H1 (cell line): ENCODE results near the gene ARFGEF3. TPM values are rescaled to one million over a fixed set of nuclear protein-coding genes. Genes with fewer than 3 reads are reported as not detected.

ENCODE experiments used
- CTCF ChIA-PET: fragments of 300-600 bp; sonication (Branson Sonifier 250); formaldehyde crosslinking; loops from one replicate; lab custom pipeline; 2021; ENCODE audit not compliant: partially characterized antibody; lab: Charles Lee
- POLR2A ChIA-PET: fragments of 300-600 bp; sonication (Branson Sonifier 250); formaldehyde crosslinking; loops from one replicate; lab custom pipeline; 2021; ENCODE audit warnings: inconsistent platforms; ENCODE audit not compliant: partially characterized antibody; lab: Charles Lee
- DNase-seq, 2 experiments: peaks; one replicate each; pipeline versions ENCODE4 v3.0.0 to v3.0.0-alpha.2; 2010 to 2022; ENCODE audit warnings: low spot score in 2 of 2, low read depth in 1 of 2, mixed read lengths in 1 of 2
- FAIRE-seq: peaks from 2 replicates; lab custom pipeline; 2011; peaks lifted over from hg19 to GRCh38; lab: Jason Lieb, UNC
- H2AFZ ChIP-seq: 2 replicates; pipeline ENCODE4 v1.8.1; 2012; ENCODE audit warnings: low read length, inconsistent platforms
- H2AK5ac ChIP-seq: 2 replicates; pipeline ENCODE4 v1.6.1; 2013; ENCODE audit warnings: low read depth, low read length
- H2BK120ac ChIP-seq: replicated peaks from 2 replicates; pipeline ENCODE3; 2013; ENCODE audit warnings: low read depth, low read length, inconsistent platforms
- H2BK12ac ChIP-seq: 2 replicates; pipeline ENCODE4 v1.6.1; 2013; ENCODE audit warnings: low read depth, low read length
- H2BK15ac ChIP-seq: 2 replicates; pipeline ENCODE4 v1.6.1; 2013; ENCODE audit warnings: low read length
- H2BK20ac ChIP-seq: 2 replicates; pipeline ENCODE4 v1.6.1; 2013; ENCODE audit warnings: low read length
- H2BK5ac ChIP-seq: 2 replicates; pipeline ENCODE4 v1.6.1; 2013; ENCODE audit warnings: low read depth, low read length
- H3K14ac ChIP-seq: 2 replicates; pipeline ENCODE4 v1.6.1; 2013; ENCODE audit warnings: inconsistent platforms; ENCODE audit not compliant: insufficient read length
- H3K18ac ChIP-seq: 2 replicates; pipeline ENCODE4 v1.6.1; 2013; ENCODE audit warnings: low read length; ENCODE audit errors: extremely low read depth
- H3K23ac ChIP-seq: 2 replicates; pipeline ENCODE4 v1.6.1; 2013; ENCODE audit warnings: inconsistent platforms; ENCODE audit not compliant: insufficient read length
- H3K23me2 ChIP-seq: 2 replicates; pipeline ENCODE4 v1.6.1; 2013; ENCODE audit warnings: low read depth, low read length
- H3K27ac ChIP-seq: 2 replicates; pipeline ENCODE4 v1.6.1; 2011; ENCODE audit warnings: low read depth, low read length, inconsistent platforms
- H3K27me3 ChIP-seq, 4 experiments: replicated peaks in 1 of 4; 1 replicate in 1 of 4; 2 replicates in 3 of 4; pipeline versions ENCODE4 v1.6.1 to v1.8.1; 2011 to 2013; ENCODE audit warnings: low read length in 3 of 4, mild to moderate bottlenecking in 3 of 4, inconsistent platforms in 2 of 4, mixed read lengths in 2 of 4, moderate library complexity in 1 of 4; ENCODE audit not compliant: control insufficient read depth in 3 of 4, insufficient read depth in 3 of 4; ENCODE audit errors: extremely low read depth in 1 of 4
- H3K36me3 ChIP-seq, 4 experiments: 2 replicates each; pipeline versions ENCODE4 v1.6.1 to v1.8.1; 2011 to 2013; ENCODE audit warnings: mild to moderate bottlenecking in 4 of 4, low read length in 3 of 4, moderate library complexity in 2 of 4, control low read depth in 1 of 4, inconsistent platforms in 1 of 4; ENCODE audit not compliant: insufficient read depth in 4 of 4, control insufficient read depth in 2 of 4
- H3K4ac ChIP-seq: replicated peaks from 2 replicates; pipeline ENCODE3; 2013; ENCODE audit warnings: low read length, low read depth, mixed read lengths, inconsistent platforms; ENCODE audit not compliant: insufficient read length
- H3K4me1 ChIP-seq, 4 experiments: replicated peaks in 1 of 4; 1 replicate in 1 of 4; 2 replicates in 3 of 4; pipeline versions ENCODE4 v1.6.1 to v1.8.1; 2011 to 2013; ENCODE audit warnings: low read length in 3 of 4, inconsistent platforms in 2 of 4, mixed read lengths in 1 of 4; ENCODE audit not compliant: insufficient read depth in 4 of 4, control insufficient read depth in 3 of 4
- H3K4me2 ChIP-seq, 2 experiments: 2 replicates each; pipeline versions ENCODE4 v1.6.1 to v1.8.1; 2011 to 2013; ENCODE audit warnings: low read depth in 2 of 2, low read length in 2 of 2, control low read depth in 1 of 2, inconsistent platforms in 1 of 2, mild to moderate bottlenecking in 1 of 2; ENCODE audit not compliant: insufficient read depth in 1 of 2
- H3K4me3 ChIP-seq, 4 experiments: fragments of 200-600, 300-600 bp in 1 of 4; sonication (generic), shearing (Covaris generic), sonication (Bioruptor Twin) in 1 of 4; 2 replicates each; pipeline versions ENCODE4 v1.5.1 to v1.8.1; 2011 to 2016; ENCODE audit warnings: low read length in 4 of 4, low read depth in 3 of 4, control low read depth in 2 of 4, inconsistent platforms in 2 of 4, mild to moderate bottlenecking in 2 of 4, mixed read lengths in 1 of 4, moderate library complexity in 1 of 4; ENCODE audit not compliant: insufficient read depth in 2 of 4; ENCODE audit errors: extremely low read depth in 1 of 4
- H3K56ac ChIP-seq: replicated peaks from 2 replicates; pipeline ENCODE3; 2013; ENCODE audit warnings: low read depth, mild to moderate bottlenecking, mixed read lengths, low read length, inconsistent platforms; ENCODE audit not compliant: insufficient read length
- H3K79me1 ChIP-seq: 2 replicates; pipeline ENCODE4 v1.6.1; 2013; ENCODE audit warnings: low read depth, low read length, control low read depth
- H3K79me2 ChIP-seq, 2 experiments: 2 replicates each; pipeline versions ENCODE4 v1.6.1 to v1.8.1; 2012 to 2013; ENCODE audit warnings: low read length in 2 of 2, mild to moderate bottlenecking in 2 of 2, inconsistent platforms in 1 of 2; ENCODE audit not compliant: insufficient read depth in 2 of 2, control insufficient read depth in 1 of 2
- H3K9ac ChIP-seq, 4 experiments: replicated peaks in 1 of 4; 1 replicate in 1 of 4; 2 replicates in 3 of 4; pipeline versions ENCODE4 v1.6.1 to v1.8.1; 2011 to 2013; ENCODE audit warnings: low read depth in 3 of 4, low read length in 3 of 4, control low read depth in 2 of 4, mild to moderate bottlenecking in 2 of 4, moderate library complexity in 2 of 4, inconsistent platforms in 1 of 4; ENCODE audit errors: extremely low read depth in 1 of 4
- H3K9me3 ChIP-seq, 2 experiments: 2 replicates each; pipeline versions ENCODE4 v1.6.1 to v1.8.1; 2012 to 2013; ENCODE audit warnings: mild to moderate bottlenecking in 2 of 2, moderate library complexity in 2 of 2, control low read depth in 1 of 2, inconsistent platforms in 1 of 2, low read depth in 1 of 2, low read length in 1 of 2, mixed read lengths in 1 of 2; ENCODE audit not compliant: insufficient read depth in 2 of 2
- H4K20me1 ChIP-seq, 2 experiments: replicated peaks in 1 of 2; 2 replicates each; pipeline versions ENCODE3 to v1.8.1; 2011 to 2013; ENCODE audit warnings: inconsistent platforms in 2 of 2, low read length in 2 of 2, mild to moderate bottlenecking in 1 of 2; ENCODE audit not compliant: insufficient read depth in 2 of 2, control insufficient read depth in 1 of 2
- H4K5ac ChIP-seq: 2 replicates; pipeline ENCODE4 v1.6.1; 2013; ENCODE audit warnings: low read length, low read depth, mixed read lengths, inconsistent platforms; ENCODE audit not compliant: insufficient read length
- H4K8ac ChIP-seq: 2 replicates; pipeline ENCODE4 v1.8.0; 2013; ENCODE audit warnings: mild to moderate bottlenecking, moderate library complexity, low read length, inconsistent platforms; ENCODE audit not compliant: insufficient read depth; ENCODE audit errors: extremely low read depth
- H4K91ac ChIP-seq: replicated peaks from 2 replicates; pipeline ENCODE3; 2013; ENCODE audit warnings: low read length, mixed read lengths, inconsistent platforms; ENCODE audit not compliant: insufficient read length
- CREB1 ChIP-seq: IDR thresholded peaks from 2 replicates; pipeline ENCODE4 v1.6.1; 2012; ENCODE audit warnings: inconsistent platforms
- CTCF ChIP-seq, 3 experiments: IDR thresholded peaks; 1 replicate in 2 of 3; 2 replicates in 1 of 3; pipeline versions ENCODE4 v1.5.1 to v1.6.1; 2011; ENCODE audit warnings: low read length in 3 of 3, mild to moderate bottlenecking in 3 of 3, inconsistent platforms in 2 of 3, low read depth in 1 of 3, moderate library complexity in 1 of 3; ENCODE audit not compliant: insufficient read depth in 1 of 3; ENCODE audit errors: control extremely low read depth in 1 of 3
- GTF2F1 ChIP-seq: IDR thresholded peaks from 2 replicates; pipeline ENCODE4 v1.6.1; 2012; ENCODE audit warnings: low read depth, low read length, improper control_type of control experiment, borderline replicate concordance
- JUND ChIP-seq: IDR thresholded peaks from 2 replicates; pipeline ENCODE4 v1.6.1; 2011; ENCODE audit warnings: mild to moderate bottlenecking, improper control_type of control experiment, low read length
- KDM5A ChIP-seq: fragments of 200-600 bp; IDR thresholded peaks from 2 replicates; pipeline ENCODE4 v1.7.1; 2012; ENCODE audit warnings: mild to moderate bottlenecking, low read length, inconsistent platforms, mixed read lengths
- MAFK ChIP-seq: IDR thresholded peaks from 2 replicates; pipeline ENCODE4 v1.6.1; 2012; ENCODE audit warnings: low read depth, mild to moderate bottlenecking, improper control_type of control experiment, low read length
- NRF1 ChIP-seq: IDR thresholded peaks from 2 replicates; pipeline ENCODE4 v1.6.1; 2011; ENCODE audit warnings: mild to moderate bottlenecking, low read depth, low read length, improper control_type of control experiment
- RBBP5 ChIP-seq: IDR thresholded peaks from 2 replicates; pipeline ENCODE4 v1.7.1; 2012; ENCODE audit warnings: low read depth, mild to moderate bottlenecking, inconsistent platforms, low read length, moderate library complexity, borderline replicate concordance
- SIX5 ChIP-seq: IDR thresholded peaks from 2 replicates; pipeline ENCODE4 v1.6.1; 2011; ENCODE audit warnings: mild to moderate bottlenecking, low read depth, low read length
- TCF12 ChIP-seq: IDR thresholded peaks from 2 replicates; pipeline ENCODE4 v1.6.1; 2011; ENCODE audit warnings: low read depth, mild to moderate bottlenecking, low read length
- YY1 ChIP-seq: IDR thresholded peaks from 2 replicates; pipeline ENCODE4 v1.6.1; 2011; ENCODE audit warnings: low read depth, mild to moderate bottlenecking, low read length
- WGBS, 2 experiments: shearing (Covaris generic) in 1 of 2; methylation state at CpG; one replicate each; pipeline versions ENCODE4 v1.1.6 to v1.1.7; 2013 to 2015; ENCODE audit warnings: low lambda C conversion rate in 2 of 2, mixed read lengths in 2 of 2, inconsistent platforms in 1 of 2, low coverage in 1 of 2, missing lambda C conversion rate in 1 of 2; ENCODE audit not compliant: insufficient replicate concordance in 2 of 2, insufficient coverage in 1 of 2, insufficient read length in 1 of 2; ENCODE audit errors: extremely low coverage in 1 of 2, missing lambda C conversion rate in 1 of 2; 5-methylcytosine and 5-hydroxymethylcytosine counted together
- polyA plus RNA-seq, 7 experiments: library from polyadenylated mRNA; depleted of rRNA in 3 of 7; stranded (reverse) in 5 of 7; unstranded in 2 of 7; fragments of >200 nt in 5 of 7; fragments of 200-250 nt in 2 of 7; gene quantifications; 1 replicate in 5 of 7; 2 replicates in 1 of 7; 4 replicates in 1 of 7; pipeline versions ENCODE4 v1.2.1 to v1.2.3, GENCODE V29; 2011 to 2013; ENCODE audit warnings: missing spikeins in 2 of 7, mixed read lengths in 2 of 7
- total RNA-seq: library from RNA; stranded (reverse); fragmentation: NEBNext Ultra II Directional; extraction: Animal tissue kit (Norgen Biotek cat#: 25700); gene quantifications from 2 replicates; pipeline ENCODE4 v1.2.1, GENCODE V29; 2021
- TF ChIP-seq, protein P1 (sequence below): IDR thresholded peaks from 2 replicates; pipeline ENCODE4 v1.6.1; 2011; ENCODE audit warnings: low read depth, mild to moderate bottlenecking, low read length; ENCODE audit not compliant: insufficient read depth

ARFGEF3 gene
- total and polyA plus RNA-seq, 2 of the 8 experiments (the other 6 are each of a cell fraction or from before 2014, with no cell fraction given) = 5.8 to 23.2 TPM

DNA sequence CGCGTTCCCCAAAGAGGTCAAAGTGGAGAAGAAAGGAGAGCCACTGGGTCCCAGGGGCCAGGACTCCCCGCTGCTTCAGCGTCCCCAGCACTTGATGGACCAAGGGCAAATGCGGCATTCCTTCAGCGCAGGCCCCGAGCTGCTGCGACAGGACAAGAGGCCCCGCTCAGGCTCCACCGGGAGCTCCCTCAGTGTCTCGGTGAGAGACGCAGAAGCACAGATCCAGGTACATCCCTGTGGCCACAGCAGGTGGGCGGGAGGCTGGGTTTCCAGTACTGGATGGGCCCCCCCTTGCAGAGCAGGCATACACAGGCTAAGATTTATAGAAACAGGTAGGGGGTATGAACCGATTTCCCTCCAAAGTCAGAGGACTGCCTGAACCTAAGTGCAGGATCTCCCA lies 173.2 kb downstream of the ARFGEF3 start:
- H3K36me3 ChIP-seq = peaks cover 0 to 10% (median 5%) of the 10 kb centered on the region in 4 experiments; a peak in 5 of 8 replicates
- H3K27ac ChIP-seq = no peak overlapping the region
- H4K91ac ChIP-seq = no peak overlapping the region
- H4K5ac ChIP-seq = no peak overlapping the region
- no peak for DNase-seq
- no peaks in the 10 kb centered on the region for H3K9me3 ChIP-seq
- no peak overlapping the region for H2BK12ac ChIP-seq
- H3K18ac ChIP-seq = no peak overlapping the region
- H3K4me3 ChIP-seq = no peak overlapping the region
- no peak overlapping the region for H3K4me2 ChIP-seq
- H3K56ac ChIP-seq = no peak overlapping the region
- no peak overlapping the region for H2AK5ac ChIP-seq
- H3K14ac ChIP-seq = no peak overlapping the region
- no peaks in the 10 kb centered on the region for H3K23me2 ChIP-seq
- no peaks in the 10 kb centered on the region for H4K20me1 ChIP-seq
- peaks cover 8 to 14% (median 12%) of the 10 kb centered on the region in 4 experiments; a peak in 6 of 7 replicates for H3K4me1 ChIP-seq
- H2BK120ac ChIP-seq = no peak overlapping the region
- H2BK5ac ChIP-seq = no peak overlapping the region
- H2AFZ ChIP-seq = no peak overlapping the region
- ChIA-PET POLR2A (interaction anchor here (0.6 kb wide), 1 partner anchor 1331 kb away, joined by 4 read pairs; no protein-coding TSS in a partner anchor), CTCF (interaction anchor here (0.7 to 2.0 kb wide), 3 partner anchors 47 to 92 kb away, joined by 3 to 8 read pairs (median 6); partner anchors contain the start of gene HEBP2)
- no peaks in the 10 kb centered on the region for H3K79me2 ChIP-seq
- H2BK20ac ChIP-seq = no peak overlapping the region
- H3K4ac ChIP-seq = no peak overlapping the region
- no peaks in the 10 kb centered on the region for H3K27me3 ChIP-seq
- H2BK15ac ChIP-seq = no peak overlapping the region
- H4K8ac ChIP-seq = no peak overlapping the region
- WGBS, 2 experiments = 95% methylated on average over 14 of the region's 14 CpGs; no CpG with 5 or more reads in 1 of the 2 experiments
- FAIRE-seq = no peak
- H3K23ac ChIP-seq = no peak overlapping the region
- no peak overlapping the region for H3K9ac ChIP-seq
- H3K79me1 ChIP-seq = no peaks in the 10 kb centered on the region
- TF ChIP-seq GTF2F1 (no peak), SIX5 (no peak), KDM5A (no peak), YY1 (no peak), MAFK (no peak), CTCF (IDR thresholded peaks at IDR 0.05; ENCODE audit: control extremely low read depth in 1 of 3, insufficient read depth in 1 of 3, low read depth in 1 of 3, low read length in 3 of 3) (no peak), TCF12 (no peak), RBBP5 (no peak), CREB1 (no peak), JUND (no peak), NRF1 (no peak)
- TF ChIP-seq, protein P1, sequence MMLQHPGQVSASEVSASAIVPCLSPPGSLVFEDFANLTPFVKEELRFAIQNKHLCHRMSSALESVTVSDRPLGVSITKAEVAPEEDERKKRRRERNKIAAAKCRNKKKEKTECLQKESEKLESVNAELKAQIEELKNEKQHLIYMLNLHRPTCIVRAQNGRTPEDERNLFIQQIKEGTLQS = no peak
